NCI-H1694 (cell line): ENCODE results near the gene RTP5.
A peak's percentile ranks its signal among the peaks of the same experiment; 100 is the strongest.
"Not testable (repeated sequence)": the region's sequence is repeated elsewhere in the genome, so short reads cannot be mapped to it uniquely, and the experiment has no call there.

Experiments
- DNase-seq: peaks from one replicate; lab custom pipeline; 2025; lab: John Stamatoyannopoulos, UW

RTP5 gene

GRCh38 chr2:241902357-241902991 lies 32.9 kb downstream of the RTP5 start:
- DNase-seq: no peak

GRCh38 chr2:241903121-241904010 lies 33.8 kb downstream of the RTP5 start:
- DNase-seq: peak; percentile 78

DNA sequence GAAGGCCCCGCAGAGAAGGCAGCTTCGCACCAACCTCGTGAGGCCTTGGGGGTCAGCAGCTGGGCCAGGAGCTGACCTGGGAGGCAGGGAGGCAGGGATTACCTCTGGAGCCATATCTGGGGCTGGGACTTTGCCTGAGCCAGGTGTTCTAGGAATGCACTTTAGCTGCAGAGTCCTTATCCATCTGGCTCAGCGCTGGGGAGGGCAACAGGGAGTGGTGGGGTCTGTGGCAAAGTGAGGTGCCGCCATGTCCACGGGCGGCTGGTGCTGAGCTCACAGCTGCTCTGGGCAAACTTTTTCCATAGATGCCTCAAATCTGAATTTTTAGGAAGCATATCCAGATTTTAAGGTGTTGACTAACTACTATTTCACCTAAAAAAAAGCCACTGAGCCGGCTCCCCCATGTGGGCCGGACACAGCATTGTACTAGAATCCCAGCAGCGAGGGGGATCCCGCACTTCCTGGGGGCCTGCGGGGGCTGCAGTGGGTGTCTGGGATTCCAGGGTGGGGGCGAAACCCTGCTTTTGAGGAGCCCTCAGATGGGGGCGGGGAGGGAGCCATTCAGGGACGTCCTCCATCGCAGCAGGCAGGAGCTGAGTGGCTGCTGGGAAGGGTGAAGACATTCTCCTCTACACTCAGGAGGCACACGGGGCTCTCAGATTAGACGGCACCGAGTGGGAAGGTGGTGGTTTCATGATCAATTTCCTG lies 34.6 kb downstream of the RTP5 start:
- no peak for DNase-seq

DNA sequence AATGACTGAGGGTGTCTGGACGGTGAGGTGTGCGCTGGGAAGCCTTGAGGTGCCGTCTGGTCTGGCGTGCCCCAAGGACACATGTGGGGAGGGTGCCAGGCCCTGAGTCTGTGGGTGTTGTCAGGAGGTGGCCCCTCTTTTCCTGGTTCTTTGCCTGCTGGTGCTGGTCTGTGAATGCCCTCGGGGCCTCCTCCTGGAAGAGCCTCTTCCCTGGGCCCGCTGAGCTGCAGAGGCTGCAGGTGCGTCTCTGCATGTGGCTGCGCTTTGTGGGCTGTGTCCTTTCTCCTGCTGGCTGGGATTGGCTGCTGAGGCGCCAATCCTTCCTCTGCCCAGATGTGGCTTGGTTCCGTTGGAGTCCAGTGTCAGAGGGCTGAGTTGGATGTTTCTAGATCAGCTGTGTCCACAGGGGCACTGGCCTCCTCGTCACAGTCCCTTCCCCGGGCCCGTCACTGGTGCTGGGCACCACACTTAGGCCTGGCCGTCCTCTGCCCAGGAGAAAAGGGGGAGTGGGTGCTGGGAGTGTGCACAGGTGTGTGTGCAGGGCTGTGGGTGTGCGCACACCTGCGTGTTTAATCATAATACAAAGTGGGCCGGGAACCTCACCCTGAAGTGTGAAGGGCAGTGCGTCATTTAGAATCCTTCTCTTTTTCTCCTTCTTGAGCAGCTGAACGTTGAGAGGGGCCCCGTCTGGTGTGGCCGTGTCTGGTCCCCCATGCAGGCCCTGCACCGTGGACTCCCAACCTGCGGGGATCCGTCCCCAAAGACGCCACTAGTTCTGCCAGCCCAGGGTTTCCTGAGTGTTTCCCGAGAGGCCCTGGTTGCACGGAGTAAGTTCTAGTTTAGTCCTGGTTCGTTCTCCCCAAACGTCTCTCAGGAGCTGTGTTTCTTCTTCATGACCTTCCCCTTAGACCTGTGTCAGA lies 35.5 kb downstream of the RTP5 start:
- DNase-seq: no peak

DNA sequence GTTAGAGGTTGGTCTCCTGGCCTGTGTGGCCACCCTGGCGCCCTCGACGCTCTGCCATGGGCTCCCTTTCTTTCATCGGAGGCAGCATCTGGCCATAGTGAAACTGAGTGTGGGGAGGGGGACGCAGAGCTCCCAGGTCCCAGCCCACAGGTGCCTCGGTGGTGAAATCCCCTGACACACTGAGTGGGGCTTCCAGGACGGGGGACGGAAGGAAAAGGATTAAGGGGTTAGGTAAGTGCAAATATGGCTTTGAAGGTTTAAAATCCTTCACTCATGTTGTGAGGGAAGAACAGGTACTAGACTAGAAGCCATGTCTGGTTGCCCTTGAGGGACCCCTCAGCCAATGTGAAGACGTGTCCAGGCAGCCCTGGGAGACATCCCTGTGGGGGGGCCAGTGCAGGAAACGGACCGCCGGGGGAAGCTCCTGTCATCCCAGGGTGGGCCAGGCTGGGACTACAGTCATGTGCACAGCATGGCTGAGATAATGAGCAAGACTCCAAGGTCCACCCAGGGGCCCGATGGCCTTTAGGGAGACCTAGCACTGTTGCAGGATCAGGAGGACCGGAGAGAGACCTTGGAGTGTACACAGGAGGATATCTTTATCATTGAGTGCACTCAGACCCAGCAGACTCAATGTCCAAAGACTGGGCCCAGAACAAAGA lies 36.3 kb downstream of the RTP5 start:
- no peak for DNase-seq

DNA sequence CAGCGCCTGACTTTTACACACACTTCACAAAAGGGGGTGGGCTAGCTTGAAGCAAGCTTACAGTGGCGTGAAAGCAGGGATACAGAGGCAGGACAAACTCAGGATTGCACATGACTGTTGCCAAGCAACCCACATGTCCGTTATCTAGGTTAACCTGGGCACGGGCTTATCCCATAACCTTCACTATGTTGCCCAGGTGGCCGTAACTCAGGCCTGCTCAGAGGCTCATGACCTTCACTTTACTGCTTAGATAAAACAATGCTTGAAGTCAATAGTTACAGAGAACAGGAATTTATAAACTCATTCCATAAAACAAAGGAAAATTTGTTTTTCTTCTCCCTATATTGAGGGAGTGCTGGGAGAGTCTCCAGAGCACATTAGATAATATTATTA lies 36.8 kb downstream of the RTP5 start:
- DNase-seq: not testable (repeated sequence)

DNA sequence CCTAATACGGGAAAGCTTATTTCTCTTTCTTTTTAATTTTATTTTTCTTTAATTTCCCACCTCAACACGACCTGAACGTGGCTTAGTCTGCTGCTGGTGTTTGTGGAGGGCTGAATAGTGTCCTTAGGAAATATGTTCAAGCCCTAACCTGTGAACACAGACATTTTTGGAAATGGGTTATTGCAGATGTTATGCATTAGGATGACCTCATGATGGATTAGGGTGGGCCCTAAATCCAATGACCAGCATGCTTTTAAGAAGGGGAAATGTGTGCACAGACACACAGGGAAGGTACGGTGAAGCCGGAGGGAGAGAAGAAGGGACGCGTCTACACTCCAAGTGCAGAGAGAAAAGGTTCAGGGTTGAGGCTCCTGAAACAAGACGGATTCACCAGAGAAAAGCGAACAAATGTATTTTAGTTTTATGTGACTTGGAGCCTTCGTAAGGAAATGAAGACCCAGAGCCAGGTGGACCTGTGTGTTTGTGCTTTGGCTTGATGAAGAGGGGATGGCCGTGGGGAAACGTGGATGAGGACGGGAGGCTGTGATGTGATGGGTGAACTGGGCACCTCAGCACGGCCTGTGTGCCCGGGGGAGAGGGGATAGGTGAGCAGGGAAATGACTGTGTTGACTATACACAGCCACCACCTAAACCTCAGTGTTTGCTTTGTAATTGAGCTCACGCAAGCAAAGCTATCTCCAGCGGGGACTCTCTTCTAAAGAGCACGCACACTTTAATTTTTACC lies 37.5 kb downstream of the RTP5 start:
- DNase-seq: no peak

- not testable (repeated sequence) for DNase-seq
Measured at GRCh38 chr2:241907831-241908230, 38.3 kb downstream of the RTP5 start.

DNA sequence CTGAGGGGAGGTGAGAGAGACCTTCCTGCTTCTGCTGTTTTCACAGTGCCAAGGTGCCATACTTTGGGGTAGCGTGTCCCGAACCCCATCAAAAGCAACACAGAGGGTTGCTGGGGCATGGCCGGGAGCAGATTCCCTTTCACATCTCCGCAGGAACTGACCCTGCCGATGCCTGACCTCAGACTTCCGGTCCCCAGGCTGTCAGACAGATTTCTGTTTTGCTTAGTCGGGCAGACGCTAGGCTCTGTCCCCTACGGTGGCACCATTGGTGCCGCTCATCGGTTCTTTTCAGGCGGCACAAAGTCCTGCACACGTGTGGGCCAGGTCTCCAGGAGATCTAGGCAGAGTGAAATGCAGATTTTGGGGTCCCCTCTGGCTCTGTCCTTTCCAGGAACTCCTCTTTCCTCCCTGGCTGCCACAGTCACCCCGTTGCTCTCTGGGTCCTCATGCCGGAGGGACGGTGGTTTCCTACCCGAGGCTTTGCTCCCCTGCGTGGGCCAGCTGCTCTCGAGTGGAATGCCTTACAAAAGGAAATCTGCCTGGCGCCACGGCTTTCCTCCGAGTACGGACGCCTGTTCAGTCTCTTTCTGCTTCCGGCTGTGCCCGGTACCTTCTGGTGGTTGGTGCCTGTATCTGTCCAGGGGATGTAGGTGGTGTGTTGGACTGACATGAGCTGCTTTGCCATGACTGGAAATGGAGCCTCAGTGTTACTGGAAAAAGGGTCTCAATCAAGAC lies 39.3 kb downstream of the RTP5 start:
- no peak for DNase-seq

GRCh38 chr2:241909769-241910168 lies 40.2 kb downstream of the RTP5 start:
- no peak for DNase-seq

- no peak for DNase-seq
Measured at GRCh38 chr2:241910604-241911520, 41.3 kb downstream of the RTP5 start.

- DNase-seq: no peak
Measured at GRCh38 chr2:241911551-241911950, 42.0 kb downstream of the RTP5 start.

- no peak for DNase-seq
Measured at GRCh38 chr2:241912021-241912555, 42.6 kb downstream of the RTP5 start.

GRCh38 chr2:241913703-241914102 lies 44.2 kb downstream of the RTP5 start:
- DNase-seq: no peak

DNA sequence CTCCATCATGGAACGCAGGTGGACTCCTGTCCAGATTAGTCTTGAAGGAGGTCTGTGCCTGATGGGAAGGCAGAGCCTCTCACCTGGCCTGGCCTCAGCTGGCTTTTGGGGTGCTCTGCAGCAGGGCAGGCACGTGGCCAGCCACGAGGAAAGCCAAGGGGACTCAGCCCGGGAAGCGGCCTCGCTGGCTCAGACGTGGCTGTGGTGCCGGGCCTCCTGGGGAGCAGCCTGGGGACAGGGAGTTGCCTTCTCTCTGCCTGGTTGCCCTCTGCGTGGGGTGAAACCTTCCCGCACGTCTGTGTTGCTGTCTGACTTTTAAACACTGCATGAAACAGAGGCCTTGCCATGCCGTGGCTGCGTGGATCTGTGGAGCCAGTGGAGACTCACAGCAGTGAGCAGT lies 45.0 kb downstream of the RTP5 start:
- no peak for DNase-seq

- not testable (repeated sequence) for DNase-seq
Measured at GRCh38 chr2:241921631-241922030, 52.1 kb downstream of the RTP5 start.

DNA sequence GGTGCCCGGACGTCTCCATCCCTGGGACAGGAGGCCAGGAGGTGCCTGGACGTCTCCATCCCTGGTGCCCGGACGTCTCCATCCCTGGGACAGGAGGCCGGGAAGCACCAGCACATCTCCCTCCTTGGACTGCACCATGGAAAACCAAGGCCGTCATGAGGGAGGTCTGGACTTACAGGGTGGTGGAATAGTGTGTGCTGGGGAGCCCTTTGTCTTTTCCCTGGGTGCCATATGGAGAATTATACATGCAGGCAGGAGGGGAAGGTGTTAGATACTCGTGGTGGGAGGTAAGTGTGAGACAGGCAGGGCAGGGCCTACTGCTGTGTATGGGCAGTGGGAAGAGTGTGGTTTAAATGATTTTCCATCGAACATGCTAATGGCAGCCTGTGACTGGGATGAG lies 52.9 kb downstream of the RTP5 start:
- DNase-seq: no peak

GRCh38 chr2:241922816-241923601 lies 53.5 kb downstream of the RTP5 start:
- not testable (repeated sequence) for DNase-seq
